Astrocyte (in vitro differentiated cells and primary cell): Measurements from ENCODE around the gene HDAC11.

ENCODE experiments used
- EZH2 ChIP-seq: IDR thresholded peaks from 2 replicates; pipeline ENCODE4 v1.6.1; 2012; ENCODE audit warnings: mild to moderate bottlenecking, low read length, inconsistent platforms; ENCODE audit not compliant: insufficient read depth
- TF ChIP-seq, protein P1 (sequence below): IDR thresholded peaks from 2 replicates; pipeline ENCODE4 v1.5.1; 2011; ENCODE audit warnings: low read depth, mild to moderate bottlenecking, inconsistent platforms, low read length, moderate library complexity; ENCODE audit not compliant: insufficient read depth

DNA sequence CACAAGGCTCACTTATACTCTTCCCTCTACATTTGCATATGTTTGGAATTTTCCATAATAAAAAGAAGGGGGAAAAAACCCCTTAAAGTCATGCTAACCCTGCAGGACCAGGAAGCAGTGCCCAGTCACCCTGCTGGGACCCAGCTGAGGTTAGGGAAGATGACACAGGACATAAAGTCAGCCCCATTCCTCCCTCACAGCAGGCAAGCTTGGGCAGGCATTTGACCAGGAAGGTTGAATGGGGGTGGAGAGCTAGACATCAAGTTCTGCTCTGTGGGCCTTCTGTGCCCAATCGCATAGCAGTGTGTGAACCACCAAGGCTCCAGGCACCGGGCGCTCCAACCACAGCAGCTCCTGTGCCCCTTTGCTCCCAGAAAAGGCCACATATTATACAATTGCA lies 7.1 kb upstream of the HDAC11 start:
- TF ChIP-seq, protein P1, sequence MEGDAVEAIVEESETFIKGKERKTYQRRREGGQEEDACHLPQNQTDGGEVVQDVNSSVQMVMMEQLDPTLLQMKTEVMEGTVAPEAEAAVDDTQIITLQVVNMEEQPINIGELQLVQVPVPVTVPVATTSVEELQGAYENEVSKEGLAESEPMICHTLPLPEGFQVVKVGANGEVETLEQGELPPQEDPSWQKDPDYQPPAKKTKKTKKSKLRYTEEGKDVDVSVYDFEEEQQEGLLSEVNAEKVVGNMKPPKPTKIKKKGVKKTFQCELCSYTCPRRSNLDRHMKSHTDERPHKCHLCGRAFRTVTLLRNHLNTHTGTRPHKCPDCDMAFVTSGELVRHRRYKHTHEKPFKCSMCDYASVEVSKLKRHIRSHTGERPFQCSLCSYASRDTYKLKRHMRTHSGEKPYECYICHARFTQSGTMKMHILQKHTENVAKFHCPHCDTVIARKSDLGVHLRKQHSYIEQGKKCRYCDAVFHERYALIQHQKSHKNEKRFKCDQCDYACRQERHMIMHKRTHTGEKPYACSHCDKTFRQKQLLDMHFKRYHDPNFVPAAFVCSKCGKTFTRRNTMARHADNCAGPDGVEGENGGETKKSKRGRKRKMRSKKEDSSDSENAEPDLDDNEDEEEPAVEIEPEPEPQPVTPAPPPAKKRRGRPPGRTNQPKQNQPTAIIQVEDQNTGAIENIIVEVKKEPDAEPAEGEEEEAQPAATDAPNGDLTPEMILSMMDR = no peak
- no peak for TF ChIP-seq EZH2
